Hepatocyte (in vitro differentiated cells): ENCODE results near the gene ATP5PB. TPM values are rescaled to one million over a fixed set of nuclear protein-coding genes. Genes with fewer than 3 reads are reported as not detected.

Experiments
- DNase-seq: peaks from one replicate; pipeline ENCODE4 v3.0.0-alpha.2; 2016; ENCODE audit warnings: low spot score
- H2AFZ ChIP-seq: fragments of 200-600 bp; sonication (generic); 2 replicates; pipeline ENCODE4 v1.6.0; 2016; ENCODE audit warnings: antibody characterized with exemption, mild to moderate bottlenecking
- H3K27ac ChIP-seq: fragments of 200-600 bp; sonication (generic); 2 replicates; pipeline ENCODE4 v1.5.1; 2016; ENCODE audit warnings: mild to moderate bottlenecking
- H3K27me3 ChIP-seq: fragments of 200-600 bp; sonication (generic); 2 replicates; pipeline ENCODE4 v1.6.1; 2016
- H3K36me3 ChIP-seq: fragments of 200-600 bp; sonication (generic); replicated peaks from 2 replicates; pipeline ENCODE4 v1.5.1; 2016; ENCODE audit warnings: low read depth; ENCODE audit not compliant: insufficient read depth
- H3K4me1 ChIP-seq: fragments of 200-600 bp; sonication (generic); 2 replicates; pipeline ENCODE4 v1.5.1; 2016; ENCODE audit warnings: mild to moderate bottlenecking, moderate library complexity; ENCODE audit not compliant: insufficient read depth
- H3K4me2 ChIP-seq: fragments of 200-600 bp; sonication (generic); 2 replicates; pipeline ENCODE4 v1.6.0; 2016
- H3K4me3 ChIP-seq: fragments of 200-600 bp; sonication (generic); 2 replicates; pipeline ENCODE4 v1.5.1; 2016; ENCODE audit warnings: mild to moderate bottlenecking
- H3K79me2 ChIP-seq: fragments of 200-600 bp; sonication (generic); 2 replicates; pipeline ENCODE4 v1.6.0; 2017; ENCODE audit warnings: mild to moderate bottlenecking
- H3K9me2 ChIP-seq: fragments of 200-600 bp; sonication (generic); replicated peaks from 2 replicates; pipeline ENCODE4 v1.6.0; 2017; ENCODE audit warnings: mild to moderate bottlenecking; ENCODE audit not compliant: insufficient read depth
- H3K9me3 ChIP-seq: fragments of 200-600 bp; sonication (generic); 2 replicates; pipeline ENCODE4 v1.5.1; 2016; ENCODE audit warnings: low read depth, mild to moderate bottlenecking
- H4K20me1 ChIP-seq: fragments of 200-600 bp; sonication (generic); 2 replicates; pipeline ENCODE4 v1.6.0; 2016; ENCODE audit warnings: mild to moderate bottlenecking; ENCODE audit not compliant: insufficient read depth, poor library complexity, severe bottlenecking
- EZH2 ChIP-seq: fragments of 200-600 bp; sonication (generic); IDR thresholded peaks from 2 replicates; pipeline ENCODE4 v1.6.1; 2016; ENCODE audit warnings: antibody characterized with exemption, mild to moderate bottlenecking, borderline replicate concordance
- EZH2phosphoT487 ChIP-seq: fragments of 200-600 bp; sonication (generic); IDR thresholded peaks from one replicate; pipeline ENCODE4 v1.6.1; 2018; ENCODE audit warnings: antibody characterized with exemption, mild to moderate bottlenecking, low read depth, moderate library complexity; ENCODE audit not compliant: unreplicated experiment, severe bottlenecking
- WGBS: methylation state at CpG from one replicate; pipeline ENCODE4 v1.1.6; 2016; ENCODE audit warnings: low lambda C conversion rate; ENCODE audit errors: missing lambda C conversion rate; 5-methylcytosine and 5-hydroxymethylcytosine counted together
- polyA plus RNA-seq: library from polyadenylated mRNA; unstranded; fragments of >200 nt; fragmentation: Nextera tagmentation; extraction: Ambion mirVana; gene quantifications from 2 replicates; pipeline ENCODE4 v1.2.1, GENCODE V29; 2016
- total RNA-seq: library from RNA; depleted of rRNA; stranded (reverse); fragments of >200 nt; gene quantifications from 2 replicates; pipeline ENCODE4 v1.2.3, GENCODE V29; 2014
- TF ChIP-seq, protein P1 (sequence below): fragments of 200-600 bp; sonication (generic); IDR thresholded peaks from 2 replicates; pipeline ENCODE4 v1.5.1; 2016; ENCODE audit warnings: antibody characterized with exemption, mild to moderate bottlenecking; ENCODE audit not compliant: poor library complexity

ATP5PB gene
- total and polyA plus RNA-seq, 2 experiments from 2014 or later = 309 to 320 TPM

- WGBS = 90% methylated on average over 5 of the region's 5 CpGs
- Histone ChIP-seq H3K36me3 (no peaks in the 10 kb centered on the region), H4K20me1 (peaks cover 2% of the 10 kb centered on the region), H3K79me2 (peaks cover 44% of the 10 kb centered on the region), H3K4me1 (peaks cover 5% of the 10 kb centered on the region), H2AFZ (no peak overlapping the region), H3K27me3 (no peaks in the 10 kb centered on the region), H3K4me3 (no peak overlapping the region), H3K27ac (no peak overlapping the region), H3K9me3 (no peaks in the 10 kb centered on the region), H3K4me2 (no peak overlapping the region), H3K9me2 (no peaks in the 10 kb centered on the region)
- DNase-seq = no peak
- TF ChIP-seq EZH2phosphoT487 = no peak
- no peak for TF ChIP-seq EZH2
- TF ChIP-seq, protein P1, sequence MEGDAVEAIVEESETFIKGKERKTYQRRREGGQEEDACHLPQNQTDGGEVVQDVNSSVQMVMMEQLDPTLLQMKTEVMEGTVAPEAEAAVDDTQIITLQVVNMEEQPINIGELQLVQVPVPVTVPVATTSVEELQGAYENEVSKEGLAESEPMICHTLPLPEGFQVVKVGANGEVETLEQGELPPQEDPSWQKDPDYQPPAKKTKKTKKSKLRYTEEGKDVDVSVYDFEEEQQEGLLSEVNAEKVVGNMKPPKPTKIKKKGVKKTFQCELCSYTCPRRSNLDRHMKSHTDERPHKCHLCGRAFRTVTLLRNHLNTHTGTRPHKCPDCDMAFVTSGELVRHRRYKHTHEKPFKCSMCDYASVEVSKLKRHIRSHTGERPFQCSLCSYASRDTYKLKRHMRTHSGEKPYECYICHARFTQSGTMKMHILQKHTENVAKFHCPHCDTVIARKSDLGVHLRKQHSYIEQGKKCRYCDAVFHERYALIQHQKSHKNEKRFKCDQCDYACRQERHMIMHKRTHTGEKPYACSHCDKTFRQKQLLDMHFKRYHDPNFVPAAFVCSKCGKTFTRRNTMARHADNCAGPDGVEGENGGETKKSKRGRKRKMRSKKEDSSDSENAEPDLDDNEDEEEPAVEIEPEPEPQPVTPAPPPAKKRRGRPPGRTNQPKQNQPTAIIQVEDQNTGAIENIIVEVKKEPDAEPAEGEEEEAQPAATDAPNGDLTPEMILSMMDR = no peak
Observed at GRCh38 chr1:111454859-111455641, 5.8 kb downstream of the ATP5PB start.

DNA sequence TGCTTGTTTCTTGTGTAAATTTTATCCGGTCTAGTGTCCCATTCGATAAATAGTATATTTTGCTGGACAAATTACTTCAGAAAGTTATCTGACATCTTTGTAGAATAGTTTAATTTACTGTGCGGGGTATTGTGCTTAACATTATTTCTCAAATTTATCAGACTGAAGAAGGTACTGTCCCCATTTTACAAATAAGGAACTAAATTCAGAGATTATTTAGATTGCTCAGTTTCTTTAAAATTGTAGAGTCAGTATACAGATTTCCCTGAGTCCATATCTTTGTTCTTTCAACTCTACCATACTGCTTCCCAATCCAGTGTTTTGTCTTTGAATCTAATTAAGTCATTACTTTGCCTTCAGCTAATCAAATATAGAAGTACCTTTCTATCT, 6.4 kb downstream of the ATP5PB start:
- Histone ChIP-seq H3K4me3 (no peak overlapping the region), H3K9me2 (no peaks in the 10 kb centered on the region), H3K36me3 (no peaks in the 10 kb centered on the region), H3K27ac (no peak overlapping the region), H3K4me2 (no peak overlapping the region), H3K79me2 (peaks cover 38% of the 10 kb centered on the region), H3K9me3 (no peaks in the 10 kb centered on the region), H3K27me3 (no peaks in the 10 kb centered on the region), H2AFZ (no peak overlapping the region), H3K4me1 (no peaks in the 10 kb centered on the region), H4K20me1 (peaks cover 2% of the 10 kb centered on the region)
- no peak for DNase-seq
- TF ChIP-seq, protein P1 = no peak
- TF ChIP-seq EZH2phosphoT487 (no peak), EZH2 (no peak)
- WGBS = 99% methylated on average over 3 of the region's 3 CpGs

- Histone ChIP-seq H3K9me3 (no peaks in the 10 kb centered on the region), H3K36me3 (no peaks in the 10 kb centered on the region), H3K9me2 (no peaks in the 10 kb centered on the region), H3K27ac (no peak overlapping the region), H2AFZ (no peak overlapping the region), H3K4me3 (no peak overlapping the region), H3K27me3 (no peaks in the 10 kb centered on the region), H3K4me1 (peaks cover 6% of the 10 kb centered on the region), H3K4me2 (no peak overlapping the region), H4K20me1 (no peaks in the 10 kb centered on the region), H3K79me2 (no peaks in the 10 kb centered on the region)
- TF ChIP-seq, protein P1 = no peak
- no peak for TF ChIP-seq EZH2
- no peak for TF ChIP-seq EZH2phosphoT487
- 97% methylated on average over 6 of the region's 6 CpGs for WGBS
- no peak for DNase-seq
Observed at GRCh38 chr1:111461765-111462164, 12.5 kb downstream of the ATP5PB start.
